HepG2 (cell line): ENCODE data around the gene RPTOR. TPM values are rescaled to one million over a fixed set of nuclear protein-coding genes. Genes with fewer than 3 reads are reported as not detected.
A peak's percentile ranks its signal among the peaks of the same experiment; 100 is the strongest.

Experiments used
- BCL3 ChIP-seq: sonication (generic); formaldehyde crosslinking; IDR thresholded peaks from 2 replicates; pipeline ENCODE4 v1.5.1; 2020; ENCODE audit warnings: mild to moderate bottlenecking, missing genetic modification reagents, moderate library complexity
- CERS6 ChIP-seq: sonication (generic); formaldehyde crosslinking; IDR thresholded peaks from 2 replicates; pipeline ENCODE4 v1.5.0; 2020; ENCODE audit warnings: missing genetic modification reagents
- FOXM1 ChIP-seq: sonication (generic); formaldehyde crosslinking; IDR thresholded peaks from 2 replicates; pipeline ENCODE4 v1.5.0; 2020; ENCODE audit warnings: missing genetic modification reagents
- HNF1A ChIP-seq, 2 experiments: sonication (generic) in 1 of 2; formaldehyde crosslinking in 1 of 2; IDR thresholded peaks; 2 replicates each; pipeline versions ENCODE4 v1.4.0 to v1.6.1; 2016 to 2020; ENCODE audit warnings: borderline replicate concordance in 1 of 2, low read depth in 1 of 2, mild to moderate bottlenecking in 1 of 2, missing genetic modification reagents in 1 of 2
- HNF4A ChIP-seq: sonication (generic); formaldehyde crosslinking; IDR thresholded peaks from 2 replicates; pipeline ENCODE4 v1.4.0; 2020; ENCODE audit warnings: missing genetic modification reagents
- HOXA3 ChIP-seq: sonication (generic); formaldehyde crosslinking; IDR thresholded peaks from 2 replicates; pipeline ENCODE4 v1.5.0; 2020; ENCODE audit warnings: missing genetic modification reagents
- KMT2A ChIP-seq: sonication (generic); formaldehyde crosslinking; IDR thresholded peaks from 2 replicates; pipeline ENCODE4 v1.4.0; 2020; ENCODE audit warnings: missing genetic modification reagents
- LCORL ChIP-seq, 2 experiments: fragments of 450-650 bp in 1 of 2; sonication (generic) in 1 of 2; formaldehyde crosslinking in 1 of 2; IDR thresholded peaks; 2 replicates each; pipeline versions ENCODE4 v1.5.0 to v1.6.1; 2017 to 2020; ENCODE audit warnings: antibody characterized with exemption in 1 of 2, missing genetic modification reagents in 1 of 2
- MAX ChIP-seq: IDR thresholded peaks from 2 replicates; pipeline ENCODE4 v1.6.1; 2012; ENCODE audit warnings: inconsistent platforms
- REPIN1 ChIP-seq: sonication (generic); formaldehyde crosslinking; IDR thresholded peaks from 2 replicates; pipeline ENCODE4 v1.8.0; 2022; ENCODE audit warnings: missing genetic modification reagents, low read depth, mild to moderate bottlenecking, borderline replicate concordance
- SP5 ChIP-seq: IDR thresholded peaks from 2 replicates; pipeline ENCODE4 v1.6.1; 2016; ENCODE audit warnings: low read depth, borderline replicate concordance
- ZBTB20 ChIP-seq: sonication (generic); formaldehyde crosslinking; IDR thresholded peaks from 2 replicates; pipeline ENCODE4 v1.8.1; 2023; ENCODE audit warnings: missing genetic modification reagents, low read depth, mild to moderate bottlenecking, borderline replicate concordance
- ZFP62 ChIP-seq: sonication (generic); formaldehyde crosslinking; IDR thresholded peaks from 2 replicates; pipeline ENCODE4 v1.4.0; 2020; ENCODE audit warnings: missing genetic modification reagents
- ZNF280D ChIP-seq: sonication (generic); formaldehyde crosslinking; IDR thresholded peaks from 2 replicates; pipeline ENCODE4 v1.5.1; 2020; ENCODE audit warnings: mild to moderate bottlenecking, missing genetic modification reagents
- ZNF562 ChIP-seq: sonication (generic); formaldehyde crosslinking; IDR thresholded peaks from 2 replicates; pipeline ENCODE4 v1.8.0; 2022; ENCODE audit warnings: missing genetic modification reagents, borderline replicate concordance
- ZNF605 ChIP-seq: sonication (generic); formaldehyde crosslinking; IDR thresholded peaks from 2 replicates; pipeline ENCODE4 v1.8.0; 2022; ENCODE audit warnings: mild to moderate bottlenecking, missing genetic modification reagents
- polyA plus RNA-seq, 8 experiments: library from polyadenylated mRNA; depleted of rRNA in 3 of 8; stranded (reverse) in 7 of 8; unstranded in 1 of 8; fragments of >200 nt; fragmentation: Illumina TruSeq in 4 of 8; extraction: Trizol in 4 of 8; gene quantifications; 2 replicates each; pipeline versions ENCODE4 v1.2.1 to v1.2.3, GENCODE V29; 2011 to 2016; ENCODE audit warnings: low read depth in 4 of 8, missing spikeins in 1 of 8, mixed read lengths in 1 of 8; ENCODE audit not compliant: insufficient read depth in 1 of 8
- total RNA-seq, 5 experiments: library from RNA; depleted of rRNA; stranded (reverse); fragments of >200 nt; fragmentation: Illumina TruSeq; extraction: Trizol; gene quantifications; 2 replicates each; pipeline ENCODE4 v1.2.3, GENCODE V29; 2016; ENCODE audit warnings: low read depth in 1 of 5

Gene RPTOR
- total and polyA plus RNA-seq, 2 of the 13 experiments (the other 11 are each of a cell fraction or from before 2014, with no cell fraction given): 6.6 to 25.3 TPM

GRCh38 chr17:81000631-81001357 is 456.2 kb downstream of the RPTOR start (continued):
- TF ChIP-seq HNF1A (IDR thresholded peaks at IDR 0.05; ENCODE audit: low read depth) (no peak), HNF1A (CRISPR knock-in tag; IDR thresholded peaks at IDR 0.05; ENCODE audit: borderline replicate concordance) (peak; percentile 26; the same call in 1 of the 2 replicates), ZFP62 (CRISPR knock-in tag) (no peak), CERS6 (CRISPR knock-in tag) (0 out of 2 replicates have a peak, but pooled peaks have one; percentile 56), FOXM1 (CRISPR knock-in tag) (0 out of 2 replicates have a peak, but pooled peaks have one; percentile 32), ZNF562 (CRISPR knock-in tag) (no peak), ZNF605 (0 out of 2 replicates have a peak, but pooled peaks have one; percentile 29), KMT2A (CRISPR knock-in tag) (0 out of 2 replicates have a peak, but pooled peaks have one; percentile 15), BCL3 (peak; percentile 60; the same call in 1 of the 2 replicates), ZNF280D (CRISPR knock-in tag) (peak; percentile 24; the same call in 1 of the 2 replicates), SP5 (0 out of 2 replicates have a peak, but pooled peaks have one; percentile 13), HOXA3 (0 out of 2 replicates have a peak, but pooled peaks have one; percentile 13), ZBTB20 (CRISPR knock-in tag) (no peak), REPIN1 (0 out of 2 replicates have a peak, but pooled peaks have one; percentile 67), MAX (peak; percentile 58), LCORL (IDR thresholded peaks at IDR 0.05) (no peak), LCORL (CRISPR knock-in tag; IDR thresholded peaks at IDR 0.05) (peak; percentile 48; the same call in 1 of the 2 replicates), HNF4A (CRISPR knock-in tag) (peak; percentile 75)
